DND-41 (cell line): Measurements from ENCODE around the gene SMC3.

ENCODE experiments used
- CTCF ChIP-seq: IDR thresholded peaks from 2 replicates; pipeline ENCODE4 v1.5.1; 2012; ENCODE audit warnings: borderline replicate concordance, low read length, moderate library complexity, mild to moderate bottlenecking; ENCODE audit not compliant: poor library complexity, severe bottlenecking; ENCODE audit errors: extremely low read depth
- EZH2 ChIP-seq: IDR thresholded peaks from 3 replicates; pipeline ENCODE4 v1.6.1; 2012; ENCODE audit warnings: borderline replicate concordance, low read depth, mild to moderate bottlenecking, moderate library complexity, low read length, inconsistent platforms; ENCODE audit not compliant: severe bottlenecking

DNA sequence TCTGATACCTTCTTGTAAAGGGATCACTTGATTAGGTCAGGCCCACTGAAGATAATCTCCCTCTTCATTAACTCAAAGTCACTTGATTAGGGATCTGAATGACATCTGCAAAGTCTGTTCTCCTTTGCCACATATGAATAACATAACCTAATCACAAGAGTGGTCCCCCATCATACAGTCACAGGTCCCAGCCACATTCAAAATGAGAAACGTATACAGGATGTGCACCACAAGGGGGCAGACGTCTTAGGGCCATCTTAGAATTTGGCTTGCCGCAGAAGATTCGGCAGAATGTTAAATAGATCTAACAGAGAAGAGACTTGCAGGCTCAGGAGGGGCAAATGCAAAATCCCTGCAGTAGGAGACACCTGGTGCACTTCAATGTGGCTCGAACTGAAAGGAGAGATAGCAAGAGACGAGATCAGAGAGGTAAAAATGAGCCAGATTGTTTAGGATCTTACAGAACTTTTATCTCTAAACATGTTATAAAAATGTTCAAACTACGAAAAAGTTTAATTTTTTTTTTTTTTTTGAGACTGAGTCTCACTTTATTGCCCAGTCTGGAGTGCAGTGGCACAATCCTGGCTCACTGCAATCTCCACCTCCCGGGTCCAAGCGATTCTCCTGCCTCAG, 10.4 kb upstream of the SMC3 start:
- peak; percentile 74 for TF ChIP-seq CTCF
- TF ChIP-seq EZH2, result no peak
